Thyroid gland (tissue), 4 donors: Measurements from ENCODE around the gene EXOC3L4. TPM values are rescaled to one million over a fixed set of nuclear protein-coding genes. Genes with fewer than 3 reads are reported as not detected.
"Not testable (repeated sequence)": the region's sequence is repeated elsewhere in the genome, so short reads cannot be mapped to it uniquely, and the experiment has no call there.

ENCODE experiments used
- DNase-seq, 2 donors: peaks; one replicate each; pipeline ENCODE4 v3.0.0-alpha.2; 2019
- H3K27ac ChIP-seq, 3 donors: fragments of 200-600 bp; sonication (generic); 1 replicate in 2 of 3; 2 replicates in 1 of 3; pipeline ENCODE4 v1.5.1; 2016 to 2019; ENCODE audit warnings: mild to moderate bottlenecking in 1 of 3, moderate library complexity in 1 of 3
- H3K27me3 ChIP-seq: fragments of 200-600 bp; sonication (generic); one replicate; pipeline ENCODE4 v1.5.1; 2019
- H3K36me3 ChIP-seq, 2 donors: fragments of 200-600 bp; sonication (generic); one replicate each; pipeline ENCODE4 v1.5.1; 2016 to 2019
- H3K4me1 ChIP-seq, 2 donors: fragments of 200-600 bp; sonication (generic); one replicate each; pipeline ENCODE4 v1.5.1; 2017 to 2019
- H3K4me3 ChIP-seq, 3 donors: fragments of 200-600 bp; sonication (generic); replicated peaks in 1 of 3; 1 replicate in 2 of 3; 2 replicates in 1 of 3; pipeline ENCODE4 v1.5.1; 2016; ENCODE audit warnings: mild to moderate bottlenecking in 1 of 3
- H3K9me3 ChIP-seq: fragments of 200-600 bp; sonication (generic); one replicate; pipeline ENCODE4 v1.5.1; 2017
- CTCF ChIP-seq, 6 experiments: fragments of 200-600 bp in 3 of 6; fragments of 450-650 bp in 3 of 6; sonication (generic) in 3 of 6; IDR thresholded peaks; one replicate each; pipeline ENCODE4 v1.5.1; 2016 to 2019; ENCODE audit warnings: antibody characterized with exemption in 6 of 6, mild to moderate bottlenecking in 2 of 6, inconsistent platforms in 1 of 6, moderate library complexity in 1 of 6
- POLR2A ChIP-seq, 2 donors: fragments of 450-650 bp; IDR thresholded peaks; one replicate each; pipeline ENCODE4 v1.6.1; 2017; ENCODE audit warnings: antibody characterized with exemption in 2 of 2, mild to moderate bottlenecking in 2 of 2, moderate library complexity in 1 of 2
- WGBS, 2 donors: methylation state at CpG; one replicate each; pipeline ENCODE4 v1.1.5; 2017; 5-methylcytosine and 5-hydroxymethylcytosine counted together
- intact Hi-C: fragments of 100-400 bp; cut with DNase I; formaldehyde crosslinking; loops from one replicate; pipeline ENCODE4 v1.15.1; 2023
- total RNA-seq, 4 donors: library from RNA; depleted of rRNA; stranded (reverse); fragments of >200 nt; gene quantifications; one replicate each; pipeline ENCODE4 v1.2.3, GENCODE V29; 2016

The EXOC3L4 gene
- total RNA-seq, 4 donors from 2014 or later, result 0.44 to 0.78 TPM; not detected in 2

- no peak for TF ChIP-seq POLR2A (IDR thresholded peaks at IDR 0.05)
- DNase-seq, result no peak
- Histone ChIP-seq H3K4me1 (peaks cover 7 to 38% of the 10 kb centered on the region in 2 donors), H3K36me3 (no peaks in the 10 kb centered on the region), H3K27me3 (no peaks in the 10 kb centered on the region), H3K4me3 (no peak overlapping the region), H3K9me3 (no peaks in the 10 kb centered on the region), H3K27ac (no peak overlapping the region)
- WGBS, 2 donors, result 91 to 95% methylated on average over 7 to 8 of the region's 13 CpGs
- intact Hi-C loops, result no loop called here
Measured at GRCh38 chr14:103113774-103114173, 19.2 kb downstream of the EXOC3L4 start.

- H3K27ac ChIP-seq, H3K4me3 ChIP-seq, H3K36me3 ChIP-seq, H3K27me3 ChIP-seq, H3K9me3 ChIP-seq, intact Hi-C loops, DNase-seq: not testable (repeated sequence)
- peaks cover 7 to 36% of the 10 kb centered on the region in 2 donors for H3K4me1 ChIP-seq
- 77 to 84% methylated on average over 12 of the region's 12 CpGs for WGBS, 2 donors
Measured at GRCh38 chr14:103115086-103115679, 20.7 kb downstream of the EXOC3L4 start.

GRCh38 chr14:103115845-103116572, 21.5 kb downstream of the EXOC3L4 start:
- WGBS, 2 donors, result 72 to 88% methylated on average over 8 to 10 of the region's 10 CpGs
- peaks cover 7 to 31% of the 10 kb centered on the region in 2 donors for H3K4me1 ChIP-seq
- no peaks in the 10 kb centered on the region for H3K36me3 ChIP-seq
- H3K27ac ChIP-seq, result no peak overlapping the region
- no peak overlapping the region for H3K4me3 ChIP-seq
- no peak for DNase-seq
- TF ChIP-seq POLR2A (IDR thresholded peaks at IDR 0.05) (no peak), CTCF (IDR thresholded peaks at IDR 0.05) (no peak)
- intact Hi-C loops, result no loop called here
- H3K9me3 ChIP-seq, result no peaks in the 10 kb centered on the region
- no peaks in the 10 kb centered on the region for H3K27me3 ChIP-seq

- Histone ChIP-seq H3K27ac (no peak overlapping the region), H3K36me3 (no peaks in the 10 kb centered on the region), H3K4me1 (peaks cover 7 to 31% of the 10 kb centered on the region in 2 donors), H3K9me3 (no peaks in the 10 kb centered on the region), H3K4me3 (no peak overlapping the region), H3K27me3 (no peaks in the 10 kb centered on the region)
- DNase-seq, result peak in 1 of 2 donors; percentile 26
- WGBS, 2 donors, result 62 to 80% methylated on average over 17 of the region's 17 CpGs
- intact Hi-C loops, result no loop called here
- TF ChIP-seq CTCF (IDR thresholded peaks at IDR 0.05) (no peak), POLR2A (IDR thresholded peaks at IDR 0.05) (no peak)
Measured at GRCh38 chr14:103116636-103117035, 22.1 kb downstream of the EXOC3L4 start.

GRCh38 chr14:103117499-103117898, 23.0 kb downstream of the EXOC3L4 start:
- H3K4me1 ChIP-seq, result peaks cover 7 to 34% of the 10 kb centered on the region in 2 donors
- DNase-seq, intact Hi-C loops, H3K27ac ChIP-seq, H3K4me3 ChIP-seq, H3K27me3 ChIP-seq, H3K9me3 ChIP-seq, H3K36me3 ChIP-seq: not testable (repeated sequence)
- 92 to 96% methylated on average over 7 of the region's 7 CpGs for WGBS, 2 donors

- Histone ChIP-seq H3K4me3 (no peak overlapping the region), H3K27ac (peak overlapping the region in 2 of 3 donors; percentile 3 to 19), H3K4me1 (peaks cover 12 to 37% of the 10 kb centered on the region in 2 donors), H3K27me3 (no peaks in the 10 kb centered on the region), H3K36me3 (no peaks in the 10 kb centered on the region), H3K9me3 (no peaks in the 10 kb centered on the region)
- intact Hi-C loops, result no loop called here
- DNase-seq, result peak; percentile 55 to 70
- no peak for TF ChIP-seq POLR2A (IDR thresholded peaks at IDR 0.05)
- no peak for TF ChIP-seq CTCF (IDR thresholded peaks at IDR 0.05)
- 32 to 38% methylated on average over 5 to 10 of the region's 10 CpGs for WGBS, 2 donors
Measured at GRCh38 chr14:103118018-103118662, 23.6 kb downstream of the EXOC3L4 start.
